Dedifferentiated amniotic fluid mesenchymal stem cell (primary cell): Measurements from ENCODE around the gene FRAT2.
A peak's percentile ranks its signal among the peaks of the same experiment; 100 is the strongest.
"Not testable (repeated sequence)": the region's sequence is repeated elsewhere in the genome, so short reads cannot be mapped to it uniquely, and the experiment has no call there.

ENCODE experiments used
- DNase-seq: peaks from one replicate; pipeline ENCODE4 v3.0.0-alpha.2; 2016; ENCODE audit errors: extremely low spot score

The FRAT2 gene

DNA sequence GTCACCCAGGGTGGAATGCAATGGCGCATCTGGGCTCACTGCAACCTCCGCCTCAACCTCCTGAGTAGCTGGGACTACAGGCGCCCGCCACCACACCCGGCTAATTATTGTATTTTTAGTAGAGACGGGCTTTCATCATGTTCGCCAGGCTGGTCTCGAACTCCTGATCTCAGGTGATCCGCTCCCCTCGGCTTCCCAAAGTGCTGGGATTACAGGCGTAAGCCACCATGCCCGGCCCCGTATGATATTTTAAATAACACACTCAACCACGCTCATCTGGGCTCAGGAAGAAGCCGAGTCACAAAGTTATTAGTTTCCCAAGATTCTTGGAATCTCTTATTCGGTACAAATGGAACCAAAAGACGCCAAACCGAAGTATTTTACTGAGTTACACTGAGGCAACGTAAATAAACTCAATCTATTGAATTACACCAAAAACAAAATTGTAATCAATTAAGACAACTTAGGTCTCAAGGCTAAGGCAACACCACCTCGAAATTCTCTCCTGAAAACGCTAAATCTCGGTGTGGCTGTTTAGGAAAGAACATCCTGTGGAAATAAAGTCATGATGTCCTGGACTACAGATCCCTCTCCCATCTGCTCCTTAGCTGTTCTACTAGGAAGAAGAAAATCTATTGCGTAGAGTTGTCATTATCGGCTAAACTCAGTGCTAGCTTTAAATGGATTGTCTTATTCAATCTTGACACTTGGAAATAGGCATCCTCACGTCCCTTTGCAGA is 43.0 kb downstream of the FRAT2 start:
- DNase-seq: peak; percentile 17

GRCh38 chr10:97290576-97291356 is 43.8 kb downstream of the FRAT2 start:
- DNase-seq: not testable (repeated sequence)

GRCh38 chr10:97290076-97290475 is 44.5 kb downstream of the FRAT2 start:
- DNase-seq: not testable (repeated sequence)
